HCT116 (cell line): ENCODE data around the gene ZNF730. TPM values are rescaled to one million over a fixed set of nuclear protein-coding genes. Genes with fewer than 3 reads are reported as not detected.

Experiments used
- ATAC-seq: fragments of 200-7000 bp; cut with Tn5 transposase; 2 replicates; pipeline ENCODE4 v1.9.1; 2020; ENCODE audit warnings: mild to moderate bottlenecking, moderate library complexity
- BruUV-seq: library from RNA; stranded (reverse); fragments of 400-500 nt; replicated peaks from 2 replicates; lab custom pipeline; 2021; lab: Mats Ljungman, UMichigan
- CTCF ChIA-PET: fragments of 300-600 bp; sonication (Branson Sonifier 250); formaldehyde crosslinking; loops from one replicate; lab custom pipeline; 2021; ENCODE audit warnings: antibody characterized with exemption; lab: Charles Lee
- POLR2A ChIA-PET: fragments of 300-600, 350-600 bp; sonication (Branson Sonifier 250); formaldehyde crosslinking; loops from one replicate; lab custom pipeline; 2021; ENCODE audit warnings: antibody characterized with exemption; lab: Charles Lee
- RAD21 ChIA-PET, 2 experiments: fragments of 300-600 bp; sonication (Branson Sonifier 250); formaldehyde crosslinking; loops; one replicate each; lab custom pipeline; 2023; ENCODE audit warnings: low total read pairs in 2 of 2; ENCODE audit not compliant: uncharacterized antibody in 2 of 2, unreplicated experiment in 2 of 2, low non-redundant PET in 1 of 2; lab: Charles Lee
- DNase-seq: peaks from one replicate; pipeline ENCODE4 v3.0.0-alpha.2; 2010; ENCODE audit warnings: low read depth, low spot score
- H2AFZ ChIP-seq: fragments of 200-600 bp; shearing (Covaris generic), sonication (generic); 2 replicates; pipeline ENCODE4 v1.6.1; 2017; ENCODE audit warnings: low read depth, mixed run types, mixed read lengths, antibody characterized with exemption, low read length; ENCODE audit not compliant: poor library complexity, severe bottlenecking
- H3K27ac ChIP-seq: 2 replicates; pipeline ENCODE4 v1.5.1; 2012; ENCODE audit warnings: low read depth, low read length
- H3K27me3 ChIP-seq: fragments of 200-600 bp; sonication (generic); 2 replicates; pipeline ENCODE4 v1.6.1; 2016; ENCODE audit warnings: mixed run types, low read length, mixed read lengths; ENCODE audit not compliant: insufficient read depth
- H3K36me3 ChIP-seq, 2 experiments: fragments of 200-500 bp in 1 of 2; fragments of 200-600 bp in 1 of 2; sonication (Bioruptor generic) in 1 of 2; sonication (generic) in 1 of 2; 2 replicates each; pipeline versions ENCODE4 v1.5.1 to v1.6.1; 2014 to 2016; ENCODE audit warnings: low read length in 2 of 2, inconsistent platforms in 1 of 2, mixed read lengths in 1 of 2, mixed run types in 1 of 2; ENCODE audit not compliant: insufficient read depth in 2 of 2, control insufficient read depth in 1 of 2
- H3K4me1 ChIP-seq, 2 experiments: fragments of 200-600 bp in 1 of 2; sonication (generic) in 1 of 2; 2 replicates each; pipeline versions ENCODE4 v1.5.1 to v1.6.1; 2012 to 2017; ENCODE audit warnings: low read length in 2 of 2, inconsistent platforms in 1 of 2, mild to moderate bottlenecking in 1 of 2, mixed read lengths in 1 of 2, mixed run types in 1 of 2, moderate library complexity in 1 of 2; ENCODE audit not compliant: insufficient read depth in 2 of 2, control insufficient read depth in 1 of 2
- H3K4me2 ChIP-seq: fragments of 200-600 bp; sonication (generic); 2 replicates; pipeline ENCODE4 v1.6.1; 2017; ENCODE audit warnings: mixed run types, low read length, mixed read lengths
- H3K4me3 ChIP-seq, 2 experiments: fragments of 200-600 bp in 1 of 2; sonication (generic) in 1 of 2; replicated peaks in 1 of 2; 2 replicates each; pipeline ENCODE4 v1.5.1; 2011 to 2016; ENCODE audit warnings: low read length in 2 of 2, control low read depth in 1 of 2, low read depth in 1 of 2, mild to moderate bottlenecking in 1 of 2, mixed read lengths in 1 of 2, mixed run types in 1 of 2
- H3K79me2 ChIP-seq: fragments of 200-600 bp; sonication (generic); 2 replicates; pipeline ENCODE4 v1.6.1; 2017; ENCODE audit warnings: mild to moderate bottlenecking, mixed run types, low read length, moderate library complexity, mixed read lengths; ENCODE audit not compliant: insufficient read depth
- H3K9ac ChIP-seq: fragments of 200-600 bp; sonication (generic); 2 replicates; pipeline ENCODE4 v1.6.1; 2016; ENCODE audit warnings: low read length, mixed read lengths
- H3K9me2 ChIP-seq: fragments of 200-600 bp; sonication (generic), shearing (Covaris generic); 2 replicates; pipeline ENCODE4 v1.6.1; 2017; ENCODE audit warnings: mixed run types, mild to moderate bottlenecking, moderate library complexity; ENCODE audit not compliant: insufficient read depth
- H3K9me3 ChIP-seq, 2 experiments: fragments of 200-500 bp in 1 of 2; fragments of 200-600 bp in 1 of 2; sonication (Bioruptor generic) in 1 of 2; sonication (generic) in 1 of 2; 2 replicates each; pipeline ENCODE4 v1.6.1; 2014 to 2017; ENCODE audit warnings: low read length in 2 of 2, mixed read lengths in 2 of 2, inconsistent platforms in 1 of 2, low read depth in 1 of 2, mild to moderate bottlenecking in 1 of 2, mixed run types in 1 of 2, moderate library complexity in 1 of 2; ENCODE audit not compliant: control insufficient read depth in 1 of 2, insufficient read depth in 1 of 2
- H4K20me1 ChIP-seq: fragments of 200-600 bp; sonication (generic), shearing (Covaris generic); 2 replicates; pipeline ENCODE4 v1.6.1; 2017; ENCODE audit warnings: mixed run types, mild to moderate bottlenecking, moderate library complexity; ENCODE audit not compliant: insufficient read depth
- ATF3 ChIP-seq: IDR thresholded peaks from 2 replicates; pipeline ENCODE4 v1.6.1; 2012
- CBX3 ChIP-seq: IDR thresholded peaks from 2 replicates; pipeline ENCODE4 v1.6.1; 2012; ENCODE audit warnings: low read depth
- CEBPB ChIP-seq: IDR thresholded peaks from 2 replicates; pipeline ENCODE4 v1.6.1; 2012; ENCODE audit warnings: low read depth
- CTCF ChIP-seq, 3 experiments: fragments of 200-600 bp in 1 of 3; sonication (generic) in 1 of 3; IDR thresholded peaks in 2 of 3; conservative IDR thresholded peaks in 1 of 3; 2 replicates each; pipeline ENCODE4 v1.5.1; 2012 to 2017; ENCODE audit warnings: low read depth in 2 of 3, low read length in 2 of 3, antibody characterized with exemption in 1 of 3, borderline replicate concordance in 1 of 3, control low read depth in 1 of 3, mild to moderate bottlenecking in 1 of 3, mixed read lengths in 1 of 3, mixed run types in 1 of 3, moderate library complexity in 1 of 3; ENCODE audit not compliant: insufficient read depth in 1 of 3
- EGR1 ChIP-seq: IDR thresholded peaks from 2 replicates; pipeline ENCODE4 v1.6.1; 2012; ENCODE audit warnings: low read depth
- ELF1 ChIP-seq: IDR thresholded peaks from 2 replicates; pipeline ENCODE4 v1.6.1; 2012; ENCODE audit warnings: low read depth, borderline replicate concordance
- EZH2 ChIP-seq: fragments of 200-600 bp; sonication (generic); IDR thresholded peaks from 2 replicates; pipeline ENCODE4 v1.6.1; 2017; ENCODE audit warnings: antibody characterized with exemption, mixed run types
- EZH2phosphoT487 ChIP-seq: fragments of 200-600 bp; IDR thresholded peaks from 2 replicates; pipeline ENCODE4 v1.6.1; 2018; ENCODE audit warnings: antibody characterized with exemption, borderline replicate concordance
- POLR2A ChIP-seq: IDR thresholded peaks from 2 replicates; pipeline ENCODE4 v1.7.0; 2011; ENCODE audit warnings: borderline replicate concordance; ENCODE audit not compliant: insufficient read depth, insufficient read length; ENCODE audit errors: extremely low read depth
- POLR2AphosphoS5 ChIP-seq: IDR thresholded peaks from 2 replicates; pipeline ENCODE4 v1.6.1; 2011; ENCODE audit warnings: mild to moderate bottlenecking, low read depth, low read length, moderate library complexity
- SIN3A ChIP-seq: IDR thresholded peaks from 2 replicates; pipeline ENCODE4 v1.6.1; 2012; ENCODE audit warnings: low read depth
- SP1 ChIP-seq: IDR thresholded peaks from 2 replicates; pipeline ENCODE4 v1.6.1; 2012; ENCODE audit warnings: low read depth
- SRF ChIP-seq: IDR thresholded peaks from 2 replicates; pipeline ENCODE4 v1.6.1; 2012; ENCODE audit warnings: low read depth
- YY1 ChIP-seq: IDR thresholded peaks from 2 replicates; pipeline ENCODE4 v1.6.1; 2011; ENCODE audit warnings: low read length, low read depth, moderate library complexity, mild to moderate bottlenecking; ENCODE audit not compliant: insufficient replicate concordance; ENCODE audit errors: extremely low read depth
- intact Hi-C: fragments of 100-400 bp; cut with micrococcal nuclease; formaldehyde crosslinking; loops from 2 replicates; pipeline ENCODE4 v1.10.0; 2022
- total RNA-seq: library from RNA; stranded (reverse); gene quantifications from one replicate; pipeline ENCODE4 v1.2.1, GENCODE V29; 2021; ENCODE audit not compliant: unreplicated experiment
- TF ChIP-seq, protein P1 (sequence below): IDR thresholded peaks from 2 replicates; pipeline ENCODE4 v1.6.1; 2012; ENCODE audit warnings: low read depth
- TF ChIP-seq, protein P2 (sequence below): IDR thresholded peaks from 2 replicates; pipeline ENCODE4 v1.6.1; 2012

ZNF730 gene
- total RNA-seq, 1 experiment from 2014 or later = not detected

- CTCF ChIA-PET = no interaction called here
- no peak overlapping the region for H3K27ac ChIP-seq
- no peak overlapping the region for H3K9ac ChIP-seq
- H3K36me3 ChIP-seq = no peaks in the 10 kb centered on the region
- H3K4me3 ChIP-seq = no peak overlapping the region
- intact Hi-C loops = no loop called here
- no peaks in the 10 kb centered on the region for H3K79me2 ChIP-seq
- DNase-seq = no peak
- BruUV-seq = no TSS peak
- H3K4me1 ChIP-seq = no peaks in the 10 kb centered on the region
- no peaks in the 10 kb centered on the region for H3K27me3 ChIP-seq
- no peaks in the 10 kb centered on the region for H4K20me1 ChIP-seq
- TF ChIP-seq ELF1 (no peak), SRF (no peak)
- TF ChIP-seq, all 23 proteins: peak for 0
- Histone ChIP-seq H3K9me2 (no peaks in the 10 kb centered on the region), H3K9me3 (peaks cover 5 to 43% of the 10 kb centered on the region in 2 experiments; a peak in 2 of 4 replicates), H2AFZ (no peak overlapping the region), H3K4me2 (no peak overlapping the region)
- ATAC-seq = no peak
- ChIA-PET POLR2A (no interaction called here), RAD21 (no interaction called here)
Observed at GRCh38 chr19:23098988-23099387, 17.8 kb upstream of the ZNF730 start.

- no peaks in the 10 kb centered on the region for H3K9me2 ChIP-seq
- intact Hi-C loops = no loop called here
- H4K20me1 ChIP-seq = no peaks in the 10 kb centered on the region
- ChIA-PET RAD21 (no interaction called here), CTCF (no interaction called here), POLR2A (no interaction called here)
- ATAC-seq = no peak
- H3K27ac ChIP-seq = no peak overlapping the region
- H3K36me3 ChIP-seq = no peaks in the 10 kb centered on the region
- no peak overlapping the region for H3K9ac ChIP-seq
- no peaks in the 10 kb centered on the region for H3K27me3 ChIP-seq
- no peak overlapping the region for H3K4me3 ChIP-seq
- no peak for TF ChIP-seq EZH2
- TF ChIP-seq, protein P1, sequence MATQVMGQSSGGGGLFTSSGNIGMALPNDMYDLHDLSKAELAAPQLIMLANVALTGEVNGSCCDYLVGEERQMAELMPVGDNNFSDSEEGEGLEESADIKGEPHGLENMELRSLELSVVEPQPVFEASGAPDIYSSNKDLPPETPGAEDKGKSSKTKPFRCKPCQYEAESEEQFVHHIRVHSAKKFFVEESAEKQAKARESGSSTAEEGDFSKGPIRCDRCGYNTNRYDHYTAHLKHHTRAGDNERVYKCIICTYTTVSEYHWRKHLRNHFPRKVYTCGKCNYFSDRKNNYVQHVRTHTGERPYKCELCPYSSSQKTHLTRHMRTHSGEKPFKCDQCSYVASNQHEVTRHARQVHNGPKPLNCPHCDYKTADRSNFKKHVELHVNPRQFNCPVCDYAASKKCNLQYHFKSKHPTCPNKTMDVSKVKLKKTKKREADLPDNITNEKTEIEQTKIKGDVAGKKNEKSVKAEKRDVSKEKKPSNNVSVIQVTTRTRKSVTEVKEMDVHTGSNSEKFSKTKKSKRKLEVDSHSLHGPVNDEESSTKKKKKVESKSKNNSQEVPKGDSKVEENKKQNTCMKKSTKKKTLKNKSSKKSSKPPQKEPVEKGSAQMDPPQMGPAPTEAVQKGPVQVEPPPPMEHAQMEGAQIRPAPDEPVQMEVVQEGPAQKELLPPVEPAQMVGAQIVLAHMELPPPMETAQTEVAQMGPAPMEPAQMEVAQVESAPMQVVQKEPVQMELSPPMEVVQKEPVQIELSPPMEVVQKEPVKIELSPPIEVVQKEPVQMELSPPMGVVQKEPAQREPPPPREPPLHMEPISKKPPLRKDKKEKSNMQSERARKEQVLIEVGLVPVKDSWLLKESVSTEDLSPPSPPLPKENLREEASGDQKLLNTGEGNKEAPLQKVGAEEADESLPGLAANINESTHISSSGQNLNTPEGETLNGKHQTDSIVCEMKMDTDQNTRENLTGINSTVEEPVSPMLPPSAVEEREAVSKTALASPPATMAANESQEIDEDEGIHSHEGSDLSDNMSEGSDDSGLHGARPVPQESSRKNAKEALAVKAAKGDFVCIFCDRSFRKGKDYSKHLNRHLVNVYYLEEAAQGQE = no peak
- no peak for TF ChIP-seq YY1
- TF ChIP-seq EGR1 = no peak
- no peak for TF ChIP-seq SRF
- no peak for TF ChIP-seq SIN3A
- TF ChIP-seq SP1 = no peak
- TF ChIP-seq, protein P2, sequence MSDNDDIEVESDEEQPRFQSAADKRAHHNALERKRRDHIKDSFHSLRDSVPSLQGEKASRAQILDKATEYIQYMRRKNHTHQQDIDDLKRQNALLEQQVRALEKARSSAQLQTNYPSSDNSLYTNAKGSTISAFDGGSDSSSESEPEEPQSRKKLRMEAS = no peak
- no peak for TF ChIP-seq ELF1
- TF ChIP-seq POLR2A = no peak
- no peak for TF ChIP-seq ATF3
- TF ChIP-seq CBX3 = no peak
- TF ChIP-seq CTCF (IDR thresholded peaks at IDR 0.05 in 2 of 3, conservative IDR thresholded peaks at IDR 0.05 in 1 of 3; ENCODE audit: borderline replicate concordance in 1 of 3, insufficient read depth in 1 of 3, low read depth in 2 of 3, low read length in 2 of 3) = no peak
- TF ChIP-seq CEBPB = no peak
- TF ChIP-seq POLR2AphosphoS5 = no peak
- no peak for TF ChIP-seq EZH2phosphoT487
- H2AFZ ChIP-seq = no peak overlapping the region
- no TSS peak for BruUV-seq
- H3K4me2 ChIP-seq = no peak overlapping the region
- no peaks in the 10 kb centered on the region for H3K4me1 ChIP-seq
- DNase-seq = no peak
- no peaks in the 10 kb centered on the region for H3K79me2 ChIP-seq
- H3K9me3 ChIP-seq = peaks cover 5 to 40% of the 10 kb centered on the region in 2 experiments; a peak in 2 of 4 replicates
Observed at GRCh38 chr19:23099966-23100365, 16.9 kb upstream of the ZNF730 start.
